Stimulated activated CD8-positive, alpha-beta memory T cell treated with anti-CD3 and anti-CD28 coated beads, Interleukin-15, amount 100 ng/mL, for 1 hour (primary cell): ENCODE measurements around the gene DGKB.
"Not testable (repeated sequence)": the region's sequence is repeated elsewhere in the genome, so short reads cannot be mapped to it uniquely, and the experiment has no call there.

Source experiments
- DNase-seq: peaks from one replicate; pipeline ENCODE4 v3.0.0-alpha.2; 2020; ENCODE audit warnings: low read depth

DGKB gene

DNA sequence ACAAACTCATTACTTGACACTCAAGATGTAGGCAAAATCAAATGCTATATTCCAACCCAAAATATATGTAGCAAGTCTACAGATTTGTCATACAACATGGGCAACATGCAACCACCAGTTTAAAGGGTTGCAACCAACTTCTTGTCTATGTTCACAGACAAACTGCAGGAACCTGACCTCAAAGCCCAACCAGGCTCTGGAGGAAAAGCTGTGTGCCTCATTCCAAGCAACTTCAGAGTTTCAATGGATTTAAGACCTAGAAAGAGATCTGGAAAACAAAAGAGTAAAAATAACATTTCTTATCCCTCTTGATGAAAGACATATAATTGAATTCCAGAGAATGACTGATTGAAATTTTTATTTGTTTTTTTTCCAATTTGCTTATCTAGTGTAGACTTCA lies 612.6 kb downstream of the DGKB start:
- no peak for DNase-seq

DNA sequence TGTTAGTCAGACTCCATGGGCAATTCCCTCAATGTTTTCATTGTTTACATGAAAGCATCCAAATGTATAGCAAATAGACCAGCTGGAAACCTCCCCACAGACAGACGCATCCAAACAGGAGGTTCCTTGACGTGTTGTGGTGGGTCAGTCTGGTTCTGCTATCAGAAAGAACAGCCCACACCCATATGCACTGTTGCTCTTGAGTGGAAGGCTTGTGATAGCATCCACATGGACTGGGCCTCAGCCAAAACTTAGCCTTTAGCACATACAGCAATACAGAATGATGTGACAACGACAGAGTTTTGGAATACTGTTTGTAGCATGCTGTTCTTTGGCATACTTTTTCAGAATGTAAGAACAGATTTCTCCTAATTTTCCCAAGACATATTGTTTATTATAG lies 613.9 kb downstream of the DGKB start:
- DNase-seq = no peak

GRCh38 chr7:14287398-14287797 lies 615.2 kb downstream of the DGKB start:
- no peak for DNase-seq

DNA sequence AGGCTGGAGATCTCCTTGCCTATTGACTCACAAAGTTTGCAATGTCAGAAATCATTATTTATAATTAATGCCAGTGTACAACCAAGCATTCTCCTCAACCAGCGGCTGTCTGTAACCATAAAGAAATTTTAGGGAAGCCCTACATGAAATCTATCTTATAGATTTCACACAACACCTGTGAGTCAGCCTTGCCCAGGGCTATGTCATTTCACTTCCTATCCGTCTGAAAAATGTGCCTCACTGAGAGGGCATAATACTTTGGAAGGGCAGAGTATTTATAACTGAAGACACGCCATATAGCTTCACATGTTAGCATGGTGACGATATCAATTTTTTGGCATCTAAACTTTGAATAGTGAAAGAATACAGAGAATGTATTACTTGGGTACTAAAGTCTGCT lies 616.5 kb downstream of the DGKB start:
- no peak for DNase-seq

GRCh38 chr7:14279065-14279871 lies 623.3 kb downstream of the DGKB start:
- DNase-seq = not testable (repeated sequence)

- DNase-seq = no peak
Observed at GRCh38 chr7:14275356-14275755, 627.2 kb downstream of the DGKB start.

- no peak for DNase-seq
Observed at GRCh38 chr7:14271441-14271840, 631.1 kb downstream of the DGKB start.

DNA sequence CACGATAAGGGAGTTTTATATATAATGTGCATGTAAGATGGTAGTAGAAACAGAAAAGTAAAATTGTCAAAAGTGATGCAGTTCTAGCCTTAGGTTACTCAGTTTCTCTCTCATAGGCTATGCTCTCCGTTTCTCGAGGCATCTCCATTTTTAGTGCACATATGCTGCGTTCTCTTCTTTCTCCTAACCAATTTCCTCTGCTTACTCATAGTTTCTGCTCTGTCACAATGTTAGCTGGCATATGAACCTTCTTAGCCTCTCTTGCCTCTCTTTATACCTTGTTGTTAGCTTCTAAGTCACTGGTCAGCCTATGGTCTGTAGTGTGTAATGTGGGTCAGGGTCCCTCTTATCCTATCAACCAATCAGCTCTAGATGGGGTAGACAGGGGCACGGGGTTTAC lies 632.5 kb downstream of the DGKB start:
- DNase-seq = no peak

GRCh38 chr7:14260011-14260410 lies 642.5 kb downstream of the DGKB start:
- DNase-seq = no peak

DNA sequence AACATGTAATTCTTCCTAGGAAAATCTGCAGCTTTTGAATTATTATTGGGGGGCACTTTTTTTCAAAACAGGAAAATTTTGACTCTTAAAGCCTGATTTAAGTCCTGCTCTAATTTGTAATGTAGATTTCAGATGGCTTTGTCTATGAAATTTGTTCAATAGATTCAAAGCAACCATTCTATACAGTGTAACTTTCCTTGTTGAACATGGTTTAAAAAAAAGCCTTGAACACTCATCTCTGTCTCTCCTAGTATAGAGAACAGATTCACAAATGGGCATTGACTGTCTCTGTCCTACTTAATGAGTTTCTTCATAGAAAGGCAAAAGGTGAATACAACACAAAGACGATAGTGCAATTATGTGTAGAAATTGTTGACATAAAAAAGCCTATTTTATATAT lies 643.7 kb downstream of the DGKB start:
- no peak for DNase-seq

GRCh38 chr7:14258441-14258840 lies 644.1 kb downstream of the DGKB start:
- no peak for DNase-seq

GRCh38 chr7:14252458-14252857 lies 650.1 kb downstream of the DGKB start:
- DNase-seq = no peak

- no peak for DNase-seq
Observed at GRCh38 chr7:14242175-14242574, 660.4 kb downstream of the DGKB start.

GRCh38 chr7:14236834-14237233 lies 665.7 kb downstream of the DGKB start:
- no peak for DNase-seq

GRCh38 chr7:14235056-14235455 lies 667.5 kb downstream of the DGKB start:
- no peak for DNase-seq

DNA sequence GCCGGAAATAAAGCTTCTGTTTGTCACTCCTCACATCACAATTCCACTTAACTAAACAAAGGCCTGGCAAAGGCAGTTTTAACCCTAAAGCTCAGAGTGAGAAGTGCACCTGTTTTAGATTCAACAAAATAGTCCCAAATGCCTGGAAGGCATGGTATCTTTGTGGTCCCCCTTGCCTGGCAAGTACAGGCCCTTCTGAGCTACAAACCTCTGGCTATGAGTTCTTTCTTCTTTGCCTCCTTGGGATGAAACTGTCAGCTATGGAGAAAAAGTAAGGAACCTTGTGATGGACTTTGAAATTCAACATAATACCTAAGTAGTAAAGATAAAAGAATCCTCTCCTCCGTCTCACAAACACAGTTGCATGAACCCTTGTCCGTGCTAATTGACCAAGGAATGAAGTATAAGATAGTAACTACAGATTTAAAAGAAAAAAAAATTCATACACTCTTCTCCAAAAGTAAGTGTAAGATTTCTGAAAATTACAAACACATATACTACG lies 668.6 kb downstream of the DGKB start:
- no peak for DNase-seq

- no peak for DNase-seq
Observed at GRCh38 chr7:14233076-14233867, 669.3 kb downstream of the DGKB start.

GRCh38 chr7:14229047-14229446 lies 673.5 kb downstream of the DGKB start:
- no peak for DNase-seq

- DNase-seq = no peak
Observed at GRCh38 chr7:14228341-14228740, 674.2 kb downstream of the DGKB start.

DNA sequence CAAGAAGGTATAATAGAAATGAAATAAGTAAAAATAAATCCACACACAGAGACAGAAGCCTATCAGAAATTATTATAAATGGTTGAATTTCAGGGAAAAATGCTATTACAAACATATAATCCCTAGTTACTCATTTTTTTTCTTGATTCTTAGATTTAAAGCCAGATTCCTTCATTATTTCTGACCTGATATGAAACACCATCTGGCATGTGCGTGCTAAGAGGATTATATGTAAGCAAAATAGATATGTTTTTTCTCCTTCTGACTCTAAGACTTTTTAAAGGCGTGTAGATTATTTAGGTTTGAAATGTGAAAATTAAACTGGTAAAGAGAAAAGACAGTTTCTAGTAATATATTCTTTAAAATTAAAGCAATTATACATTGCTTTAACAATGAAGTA lies 676.4 kb downstream of the DGKB start:
- DNase-seq = no peak

DNA sequence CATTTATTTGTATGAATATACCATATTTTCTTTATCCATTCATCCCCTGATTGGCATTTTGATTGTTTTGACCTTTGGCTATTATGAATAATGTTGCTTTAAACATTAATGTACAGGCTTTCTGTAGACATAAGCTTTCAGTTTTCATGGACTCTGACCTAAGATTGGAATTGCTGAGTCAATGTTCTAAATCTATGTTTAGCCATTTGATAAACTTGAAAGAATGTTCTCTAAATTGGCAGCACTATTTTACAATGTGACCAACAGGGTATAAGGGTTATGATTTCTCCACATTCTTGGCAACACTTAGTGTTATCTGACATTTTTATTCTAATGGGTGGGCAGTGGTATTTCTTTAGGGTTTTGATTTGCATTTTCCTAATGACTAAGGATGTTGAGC lies 683.4 kb downstream of the DGKB start:
- no peak for DNase-seq

- DNase-seq = no peak
Observed at GRCh38 chr7:14218338-14218737, 684.2 kb downstream of the DGKB start.

DNA sequence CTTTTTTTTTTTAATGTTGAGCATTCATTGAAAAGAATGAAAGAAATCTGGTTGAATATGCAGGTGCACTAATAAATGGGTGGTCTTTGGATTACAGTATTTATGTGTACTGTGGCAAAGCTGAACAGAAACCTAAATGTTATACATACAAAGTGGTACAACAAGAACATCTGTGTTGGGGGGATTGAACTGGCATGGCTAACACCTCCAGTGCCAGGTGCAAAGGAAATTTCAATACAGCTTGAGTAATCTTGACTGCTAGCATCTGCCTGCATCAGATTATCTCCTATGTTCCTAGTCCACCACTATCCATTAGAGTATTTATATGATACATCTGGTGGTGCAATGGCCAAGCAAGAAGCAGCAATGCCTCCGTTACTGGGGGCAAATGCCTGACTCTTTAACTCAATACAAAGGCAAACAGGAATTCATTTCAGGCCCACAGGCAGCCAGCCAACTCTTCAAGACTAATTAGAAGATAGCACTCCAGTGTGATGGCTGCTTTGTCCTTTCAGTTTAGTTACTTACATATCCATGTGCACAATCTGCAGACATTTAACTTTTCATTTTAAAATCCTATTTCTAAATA lies 692.6 kb downstream of the DGKB start:
- DNase-seq = no peak
